Epithelial cell of esophagus (primary cell): Measurements from ENCODE around the gene GPC2.

Experiments used
- DNase-seq: peaks from one replicate; pipeline ENCODE4 v3.0.0; 2010; ENCODE audit warnings: low read depth
- H3K4me3 ChIP-seq: 2 replicates; pipeline ENCODE4 v1.5.1; 2011; ENCODE audit warnings: mild to moderate bottlenecking, low read length, control low read depth
- TF ChIP-seq, protein P1 (sequence below): IDR thresholded peaks from 2 replicates; pipeline ENCODE4 v1.5.1; 2011; ENCODE audit warnings: low read depth, mild to moderate bottlenecking, low read length, control low read depth, inconsistent platforms; ENCODE audit not compliant: insufficient read depth; ENCODE audit errors: missing control alignments

Gene GPC2

DNA sequence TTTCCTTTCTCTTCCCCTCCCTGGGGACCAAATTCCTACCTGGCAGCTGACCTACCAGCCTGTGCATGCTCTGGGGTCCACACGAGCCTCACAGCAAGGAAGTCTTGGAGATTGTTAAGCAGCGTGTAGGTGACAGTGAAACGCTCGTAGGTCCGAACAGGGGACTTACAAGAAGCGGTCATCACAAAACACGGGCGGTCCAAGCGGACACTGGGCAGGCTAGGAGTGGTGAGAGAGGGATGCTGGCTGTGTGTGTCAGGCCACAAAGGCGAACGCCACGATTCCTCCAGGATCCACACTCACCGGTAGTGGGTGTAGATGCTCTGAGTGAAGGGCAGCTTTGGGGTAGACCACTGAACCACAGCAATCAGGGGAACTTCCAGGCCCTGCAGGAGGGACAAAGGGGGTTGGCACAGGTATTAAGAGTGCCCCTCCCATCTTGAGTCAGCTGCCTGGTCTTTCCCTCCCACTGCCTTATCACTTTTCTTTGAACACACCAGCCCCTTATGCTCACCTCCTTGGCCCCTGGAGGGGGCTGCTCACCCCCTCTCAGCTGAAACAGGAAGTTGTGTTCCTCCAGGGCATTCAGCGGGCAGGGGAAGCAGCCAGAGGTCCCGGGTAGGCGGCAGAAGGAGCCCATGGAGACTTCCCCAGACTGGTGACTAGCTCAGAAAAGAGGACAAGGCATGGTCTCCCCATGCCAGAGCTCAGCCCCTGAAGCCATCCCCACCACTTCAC lies 20.7 kb downstream of the GPC2 start:
- H3K4me3 ChIP-seq: no peak overlapping the region
- TF ChIP-seq, protein P1, sequence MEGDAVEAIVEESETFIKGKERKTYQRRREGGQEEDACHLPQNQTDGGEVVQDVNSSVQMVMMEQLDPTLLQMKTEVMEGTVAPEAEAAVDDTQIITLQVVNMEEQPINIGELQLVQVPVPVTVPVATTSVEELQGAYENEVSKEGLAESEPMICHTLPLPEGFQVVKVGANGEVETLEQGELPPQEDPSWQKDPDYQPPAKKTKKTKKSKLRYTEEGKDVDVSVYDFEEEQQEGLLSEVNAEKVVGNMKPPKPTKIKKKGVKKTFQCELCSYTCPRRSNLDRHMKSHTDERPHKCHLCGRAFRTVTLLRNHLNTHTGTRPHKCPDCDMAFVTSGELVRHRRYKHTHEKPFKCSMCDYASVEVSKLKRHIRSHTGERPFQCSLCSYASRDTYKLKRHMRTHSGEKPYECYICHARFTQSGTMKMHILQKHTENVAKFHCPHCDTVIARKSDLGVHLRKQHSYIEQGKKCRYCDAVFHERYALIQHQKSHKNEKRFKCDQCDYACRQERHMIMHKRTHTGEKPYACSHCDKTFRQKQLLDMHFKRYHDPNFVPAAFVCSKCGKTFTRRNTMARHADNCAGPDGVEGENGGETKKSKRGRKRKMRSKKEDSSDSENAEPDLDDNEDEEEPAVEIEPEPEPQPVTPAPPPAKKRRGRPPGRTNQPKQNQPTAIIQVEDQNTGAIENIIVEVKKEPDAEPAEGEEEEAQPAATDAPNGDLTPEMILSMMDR: no peak
- no peak for DNase-seq

DNA sequence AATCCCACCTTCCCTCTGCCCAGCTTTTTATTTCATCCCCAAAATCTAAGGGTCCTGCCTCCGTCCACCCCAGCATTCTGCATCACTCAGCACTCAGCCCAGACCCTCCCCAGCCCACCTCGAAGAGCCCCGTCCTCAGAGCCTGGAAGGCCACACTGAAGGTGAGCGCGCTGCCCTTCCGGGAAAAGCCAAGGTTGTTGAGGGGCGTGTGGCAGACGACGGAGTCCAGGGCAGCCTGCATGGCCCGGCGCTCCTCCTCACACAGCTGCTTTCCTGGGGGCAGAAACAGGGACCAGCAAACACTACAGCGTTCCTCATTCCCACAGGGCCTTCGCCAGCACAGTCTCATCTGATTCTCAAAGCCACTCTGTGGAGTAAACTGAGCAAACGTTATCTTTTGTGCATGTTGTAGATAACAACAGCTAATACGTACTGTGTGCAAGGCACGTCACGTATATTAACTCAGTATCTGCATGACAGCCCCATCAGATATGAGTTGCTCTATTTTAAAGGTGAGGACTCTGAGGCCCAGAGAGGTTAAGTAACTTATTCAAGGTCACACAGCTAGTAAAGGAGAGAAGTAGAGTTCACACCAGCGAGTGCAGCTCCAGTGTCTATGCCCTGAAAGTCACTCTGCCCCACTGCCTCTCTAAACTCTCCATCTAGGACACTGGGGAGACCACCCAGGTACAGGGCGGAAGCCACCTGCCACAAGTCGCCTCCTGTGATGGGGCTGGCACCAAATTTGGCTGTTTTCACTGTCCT lies 21.4 kb downstream of the GPC2 start:
- TF ChIP-seq, protein P1: no peak
- no peak for DNase-seq
- H3K4me3 ChIP-seq: no peak overlapping the region

DNA sequence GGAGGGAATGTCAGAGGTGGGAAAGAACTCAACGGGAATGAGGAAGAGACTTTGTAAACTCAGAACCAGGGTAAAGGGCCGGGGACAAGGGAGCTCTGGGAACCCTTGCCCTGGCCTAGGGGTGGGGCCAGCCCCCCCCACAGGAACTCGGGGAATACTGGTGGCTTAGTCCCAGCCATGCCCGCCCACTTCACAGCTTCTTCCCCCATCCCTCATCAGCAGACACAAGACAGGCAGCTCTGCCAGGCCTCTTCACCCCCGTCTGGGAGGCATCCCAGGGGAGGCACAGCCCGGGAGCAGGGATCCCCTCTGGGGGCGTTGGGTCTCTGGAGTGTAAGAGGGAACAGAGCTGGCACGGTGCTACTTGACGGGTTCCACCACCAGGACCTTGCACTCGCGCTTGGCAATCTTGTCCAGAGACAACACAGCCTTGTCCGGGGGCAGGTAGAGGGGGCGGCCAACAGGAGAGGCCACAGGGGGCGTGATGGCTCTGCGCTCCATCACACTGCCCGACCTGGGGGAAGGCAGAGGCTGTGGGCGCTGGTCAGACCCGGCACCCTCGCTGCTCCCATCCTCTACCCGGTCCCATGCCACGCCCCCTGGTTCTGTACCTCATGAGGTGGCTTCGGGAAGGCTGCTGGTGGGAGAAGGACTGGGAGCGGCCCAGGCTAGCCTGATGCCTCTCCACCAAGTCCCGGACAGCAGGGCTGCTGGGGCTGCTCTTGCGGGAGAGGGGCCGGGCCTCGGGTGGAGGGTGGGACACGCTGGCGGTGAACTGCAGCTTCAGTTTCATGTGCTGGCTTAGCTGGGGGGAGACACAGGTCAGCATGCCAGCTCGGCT lies 22.3 kb downstream of the GPC2 start:
- TF ChIP-seq, protein P1: no peak
- DNase-seq: no peak

DNA sequence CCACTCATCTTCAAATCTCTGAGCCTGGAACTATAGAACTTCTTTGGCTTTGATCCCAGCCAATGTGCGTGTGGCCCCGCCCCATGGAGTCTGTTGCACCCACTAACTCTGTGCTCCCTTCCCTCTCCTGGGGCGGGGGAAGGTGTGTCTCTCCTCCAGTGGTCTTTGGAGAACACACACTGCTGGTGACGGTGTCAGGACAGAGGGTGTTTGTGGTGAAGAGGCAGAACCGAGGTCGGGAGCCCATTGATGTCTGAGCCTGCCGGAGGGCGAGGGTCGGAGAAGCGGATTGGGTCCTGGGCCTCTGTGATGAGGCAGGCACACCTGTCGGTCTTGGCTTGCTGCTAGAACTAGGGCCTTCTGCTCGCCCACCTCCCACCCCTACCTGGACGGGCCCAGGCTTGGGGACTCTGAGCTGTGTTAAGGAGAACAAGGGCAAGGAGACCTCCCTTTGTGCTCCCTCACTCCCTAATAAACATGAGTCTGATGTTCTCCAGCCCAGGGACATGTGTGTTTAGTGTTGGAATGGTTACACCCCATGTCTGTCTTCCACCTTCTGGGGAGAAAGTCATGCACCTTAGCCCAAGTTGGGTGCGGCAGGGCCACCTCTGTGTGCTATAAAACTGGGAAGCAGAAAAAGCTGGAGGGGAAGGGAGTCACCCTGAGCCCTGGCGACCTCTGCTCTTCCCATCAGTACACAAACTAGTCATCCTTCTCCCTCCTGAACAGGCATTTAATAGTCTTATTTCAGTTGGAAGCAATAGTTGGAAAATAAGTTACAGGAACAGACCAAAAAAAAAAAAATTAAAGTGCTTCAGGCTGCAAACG lies 23.3 kb downstream of the GPC2 start:
- DNase-seq: no peak
- TF ChIP-seq, protein P1: no peak
- no peak overlapping the region for H3K4me3 ChIP-seq

More for the DNA sequence above, 22.3 kb downstream of the GPC2 start:
- H3K4me3 ChIP-seq: no peak overlapping the region

DNA sequence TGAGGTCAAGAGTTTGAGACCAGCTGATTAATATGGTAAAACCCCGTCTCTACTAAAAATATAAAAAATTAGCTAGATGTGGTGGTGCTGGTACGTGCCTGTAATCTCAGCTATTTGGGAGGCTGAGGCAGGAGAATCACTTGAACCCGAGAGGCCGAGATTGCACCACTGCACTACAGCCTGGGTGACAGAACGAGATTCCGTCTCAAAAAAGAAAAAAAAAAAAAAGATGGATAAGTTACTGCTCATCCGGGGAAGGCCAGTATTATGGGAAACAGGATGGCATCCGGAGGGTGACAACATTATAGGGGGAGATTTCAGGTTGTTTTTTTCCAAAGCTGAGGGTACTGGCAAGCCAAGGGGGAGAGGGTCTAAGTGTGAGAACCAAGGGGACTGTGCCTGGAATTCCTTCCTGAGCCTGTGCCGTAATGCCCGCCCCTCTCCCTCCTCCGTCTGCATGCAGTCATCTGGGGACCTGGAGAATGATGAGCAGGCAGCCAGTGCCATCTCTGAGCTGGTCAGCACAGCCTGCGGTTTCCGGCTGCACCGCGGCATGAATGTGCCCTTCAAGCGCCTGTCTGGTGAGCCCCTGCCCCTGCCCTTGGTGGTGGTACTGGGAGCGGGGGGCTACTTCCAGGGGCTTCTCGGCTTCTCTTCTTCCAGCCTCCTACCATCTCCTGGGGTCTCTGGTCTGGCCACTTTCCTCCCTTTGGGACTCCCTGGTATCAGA lies 24.1 kb downstream of the GPC2 start:
- H3K4me3 ChIP-seq: no peak overlapping the region
- no peak for DNase-seq
- TF ChIP-seq, protein P1: no peak
